NOMO-1 treated with dmso at 0.1 percent for 144 hours (cell line): Measurements from ENCODE around the gene IQCM.
"Not testable (repeated sequence)": the region's sequence is repeated elsewhere in the genome, so short reads cannot be mapped to it uniquely, and the experiment has no call there.

Source experiments
- DNase-seq: peaks from one replicate; lab custom pipeline; 2025; ENCODE audit not compliant: unreplicated experiment; lab: John Stamatoyannopoulos, UW

Gene IQCM

DNA sequence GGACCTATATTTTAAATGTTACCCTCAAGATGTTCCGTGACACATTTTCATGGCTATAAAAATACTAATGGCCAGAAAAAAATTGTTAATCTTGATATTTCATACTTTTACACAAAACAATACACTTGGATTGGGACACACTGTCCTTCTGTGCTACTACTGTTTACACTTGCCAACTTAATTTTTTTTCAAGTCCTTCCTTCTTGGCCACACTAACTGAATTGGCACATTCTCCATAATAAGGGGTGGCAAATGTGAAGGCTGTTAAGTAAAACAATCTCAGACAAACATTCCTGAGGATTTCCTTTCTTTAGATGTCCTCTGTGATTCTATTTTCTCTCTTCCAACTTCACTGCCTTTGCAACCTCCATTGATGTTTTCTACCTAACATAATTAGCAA is 225.8 kb downstream of the IQCM start:
- DNase-seq, result no peak

DNA sequence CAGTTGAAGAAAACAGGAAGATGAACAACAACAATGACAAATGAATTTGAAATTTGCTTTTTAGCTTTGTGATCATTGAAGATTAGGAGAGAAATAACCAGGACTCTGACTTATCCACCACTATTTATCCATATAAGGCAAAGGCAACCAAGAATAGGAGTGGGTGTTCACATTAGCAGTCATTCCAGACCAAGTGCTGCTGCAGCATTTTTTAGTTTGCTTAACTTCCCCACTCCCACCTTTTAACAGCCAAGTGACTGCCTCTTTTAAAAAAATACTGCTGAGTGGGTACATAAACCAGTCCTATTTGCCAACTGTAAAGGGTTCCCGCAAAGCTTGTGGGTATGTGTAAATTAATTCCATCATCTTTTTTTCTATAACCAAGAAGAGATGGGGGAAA is 230.9 kb downstream of the IQCM start:
- DNase-seq, result no peak

DNA sequence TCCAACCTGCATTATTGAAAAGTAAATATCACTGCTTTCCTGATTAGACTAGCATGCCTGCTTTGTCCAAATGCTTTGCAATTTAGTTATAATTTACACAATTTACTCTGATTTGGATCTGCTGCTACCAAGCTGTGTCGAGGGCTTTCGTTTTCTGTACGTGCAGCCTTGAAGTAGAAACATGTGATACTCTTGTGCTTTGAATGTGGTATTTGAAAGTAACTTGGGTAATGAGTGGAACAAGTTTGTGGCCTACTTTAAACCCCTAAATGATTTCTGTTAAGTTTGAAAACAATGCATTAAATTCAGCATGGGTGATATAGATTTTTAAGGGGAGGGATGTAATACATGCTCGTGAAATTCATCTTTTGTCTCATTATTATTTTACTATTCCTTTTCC is 240.7 kb downstream of the IQCM start:
- DNase-seq, result no peak

DNA sequence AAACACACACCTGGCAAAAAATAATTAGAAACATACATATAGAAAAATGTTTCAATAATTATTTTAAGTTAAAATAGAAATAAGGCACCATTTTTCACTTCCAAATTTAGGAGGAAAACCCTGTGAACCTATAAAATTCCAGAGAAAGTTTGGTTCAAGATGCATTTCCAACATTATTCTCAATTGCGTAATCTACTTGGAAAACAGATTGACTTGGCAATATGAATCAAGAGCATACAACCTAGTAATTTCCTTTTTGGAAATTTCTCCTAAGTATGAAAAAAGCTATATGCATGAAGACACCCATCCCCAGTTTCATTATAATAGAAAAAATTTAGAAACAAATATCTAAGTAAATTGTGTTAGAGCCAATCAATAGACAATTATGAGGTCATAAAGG is 242.9 kb downstream of the IQCM start:
- DNase-seq, result no peak

DNA sequence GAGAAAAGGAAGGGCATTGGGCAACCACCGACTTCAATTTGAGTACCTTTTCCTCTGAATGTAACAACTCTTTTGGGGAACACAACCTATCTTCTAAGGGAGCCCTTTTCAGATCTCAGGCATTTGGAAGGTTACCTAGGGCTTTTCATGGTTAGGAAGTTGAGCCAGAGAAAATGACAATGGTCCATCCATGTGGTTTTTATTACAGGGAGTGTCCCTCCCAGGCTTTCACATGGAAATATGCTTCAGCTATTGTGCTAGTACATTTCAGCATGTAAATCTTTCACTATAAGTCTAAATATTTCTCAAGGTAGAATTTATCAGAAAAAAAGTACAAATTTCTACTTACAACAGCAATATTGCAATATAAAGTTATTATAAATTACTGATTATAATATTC is 259.8 kb downstream of the IQCM start:
- DNase-seq, result no peak

DNA sequence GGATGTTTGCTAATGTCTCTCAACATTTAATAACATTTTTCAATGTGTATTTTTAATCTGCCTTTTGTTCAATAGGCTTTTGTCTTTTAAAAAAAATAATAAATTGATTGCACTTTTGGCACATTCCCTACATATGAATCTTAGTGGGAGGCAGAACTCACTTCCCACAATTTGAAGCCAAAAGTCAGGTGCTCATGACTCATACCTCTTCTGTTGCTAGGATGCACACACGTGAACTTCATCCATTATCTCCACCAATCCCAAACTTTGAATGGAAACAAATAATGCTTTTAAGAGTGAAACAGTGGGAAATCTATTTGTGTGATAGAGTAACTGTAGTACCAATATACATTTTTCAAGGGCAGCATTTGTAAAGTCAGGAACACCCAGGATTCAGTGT is 260.5 kb downstream of the IQCM start:
- no peak for DNase-seq

DNA sequence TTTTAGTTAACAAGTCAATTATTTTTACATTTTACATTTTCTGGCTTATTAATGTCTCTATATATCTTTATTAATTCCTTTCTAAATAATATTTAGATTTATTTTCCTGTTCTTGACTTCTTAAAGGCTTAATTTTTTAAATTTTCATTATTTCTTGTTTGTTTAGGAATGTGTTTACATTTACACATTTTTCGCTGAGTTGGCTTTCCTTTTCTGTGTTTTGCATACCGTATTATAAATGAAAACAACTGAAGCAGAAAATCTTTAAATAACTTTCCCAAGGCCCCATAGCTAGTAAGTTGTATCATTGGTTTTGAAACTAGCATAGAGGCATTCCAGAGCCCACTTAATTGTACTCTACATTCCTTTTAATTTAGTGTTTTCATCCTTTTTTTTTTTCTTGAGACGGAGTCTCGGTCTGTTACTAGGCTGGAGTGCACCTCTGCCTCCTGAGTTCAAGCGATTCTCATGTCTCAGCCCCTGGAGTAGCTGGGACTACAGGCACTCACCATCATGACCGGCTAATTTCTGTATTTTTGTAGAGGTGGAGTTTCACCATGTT is 261.6 kb downstream of the IQCM start:
- no peak for DNase-seq

DNA sequence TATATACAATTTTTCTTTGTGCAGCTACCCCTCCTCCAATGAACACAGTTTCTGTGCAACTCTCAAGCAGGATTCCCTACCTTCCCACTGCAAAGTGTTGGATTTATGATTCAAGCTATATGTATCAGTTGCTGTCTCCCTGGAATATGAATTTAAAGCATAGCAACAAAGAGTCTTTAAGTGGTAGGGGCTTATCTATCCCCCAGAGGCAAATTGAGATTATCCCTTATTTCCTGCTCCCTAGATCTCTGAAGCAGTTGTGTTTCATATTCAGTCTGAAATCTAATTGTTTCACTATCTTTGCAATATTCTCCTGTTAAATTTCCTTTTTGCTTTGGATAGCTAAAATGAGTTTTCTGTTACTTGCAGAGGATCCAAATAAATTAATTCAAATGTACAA is 263.0 kb downstream of the IQCM start:
- DNase-seq, result no peak

DNA sequence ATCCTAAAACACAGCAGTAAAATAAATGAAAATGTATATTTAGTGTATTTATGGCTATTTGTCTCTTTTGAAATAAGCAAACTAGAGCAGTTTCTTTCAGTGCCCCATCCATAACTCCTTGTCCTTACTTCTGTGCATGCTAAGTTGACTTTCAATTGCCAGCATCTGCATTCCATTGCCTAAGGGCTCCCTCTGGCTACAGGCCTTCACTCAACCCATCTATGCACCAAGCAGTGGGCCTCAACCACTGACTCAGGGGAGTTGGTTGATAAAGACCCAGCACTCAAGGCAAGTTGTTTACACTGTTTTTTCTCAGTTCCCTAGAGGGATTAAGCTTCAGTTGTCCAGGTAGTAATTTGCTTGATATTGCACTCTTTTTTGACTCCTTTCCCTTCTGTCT is 265.7 kb downstream of the IQCM start:
- DNase-seq, result no peak

DNA sequence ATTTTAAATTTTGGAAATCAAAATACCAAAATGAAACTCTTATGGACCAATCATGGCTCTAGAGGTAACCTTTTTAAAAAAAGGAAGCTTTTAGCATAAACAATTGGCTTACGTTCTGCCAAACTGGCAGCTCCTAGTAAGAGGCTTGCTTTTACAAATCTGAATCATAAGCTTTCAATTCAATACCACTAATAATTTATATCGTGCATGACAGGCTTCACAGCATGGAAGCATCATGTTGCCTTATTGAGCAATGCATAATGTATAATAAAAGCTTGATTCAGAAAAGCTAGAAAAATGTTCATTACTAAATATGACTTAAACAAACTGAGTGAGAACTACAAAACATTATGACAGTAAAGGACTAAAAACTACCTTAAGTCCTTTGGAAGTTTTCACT is 280.9 kb downstream of the IQCM start:
- DNase-seq, result no peak

DNA sequence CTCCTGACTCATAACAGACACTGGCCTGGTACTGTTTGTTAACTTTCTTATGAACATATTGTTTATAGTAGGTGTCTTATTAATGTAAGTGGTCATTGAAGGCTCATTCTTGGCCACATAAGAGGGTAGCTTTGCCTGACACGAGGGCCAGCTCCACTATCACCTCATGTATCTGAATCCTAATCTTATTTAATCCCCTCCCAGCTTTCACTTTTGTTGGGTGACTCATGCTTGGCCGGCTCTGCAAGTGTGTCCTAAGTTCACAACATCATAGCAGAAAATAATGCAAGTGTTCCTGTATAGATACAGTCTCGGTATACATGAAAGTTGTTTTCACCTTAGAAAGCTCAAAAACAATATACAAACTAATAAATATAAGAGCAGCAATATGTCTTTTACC is 283.8 kb downstream of the IQCM start:
- DNase-seq, result no peak

DNA sequence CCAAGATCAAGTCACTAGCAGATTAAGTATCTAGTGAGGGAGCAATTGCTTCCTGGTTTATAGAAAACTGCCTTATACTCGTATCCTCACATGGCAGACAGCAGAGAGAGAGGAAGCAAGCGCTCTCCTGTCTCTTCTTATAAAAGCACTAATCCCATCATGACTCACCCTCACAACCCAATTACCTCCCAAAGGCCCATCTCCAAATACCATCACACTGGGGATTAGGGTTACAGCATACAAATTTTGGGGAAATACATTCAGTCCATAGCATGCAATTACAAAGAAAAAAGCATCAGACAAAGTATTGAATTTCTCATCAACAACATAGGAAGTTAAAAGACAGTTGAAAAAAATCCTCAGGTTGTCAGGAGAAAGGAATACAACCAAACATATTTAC is 292.6 kb downstream of the IQCM start:
- no peak for DNase-seq

DNA sequence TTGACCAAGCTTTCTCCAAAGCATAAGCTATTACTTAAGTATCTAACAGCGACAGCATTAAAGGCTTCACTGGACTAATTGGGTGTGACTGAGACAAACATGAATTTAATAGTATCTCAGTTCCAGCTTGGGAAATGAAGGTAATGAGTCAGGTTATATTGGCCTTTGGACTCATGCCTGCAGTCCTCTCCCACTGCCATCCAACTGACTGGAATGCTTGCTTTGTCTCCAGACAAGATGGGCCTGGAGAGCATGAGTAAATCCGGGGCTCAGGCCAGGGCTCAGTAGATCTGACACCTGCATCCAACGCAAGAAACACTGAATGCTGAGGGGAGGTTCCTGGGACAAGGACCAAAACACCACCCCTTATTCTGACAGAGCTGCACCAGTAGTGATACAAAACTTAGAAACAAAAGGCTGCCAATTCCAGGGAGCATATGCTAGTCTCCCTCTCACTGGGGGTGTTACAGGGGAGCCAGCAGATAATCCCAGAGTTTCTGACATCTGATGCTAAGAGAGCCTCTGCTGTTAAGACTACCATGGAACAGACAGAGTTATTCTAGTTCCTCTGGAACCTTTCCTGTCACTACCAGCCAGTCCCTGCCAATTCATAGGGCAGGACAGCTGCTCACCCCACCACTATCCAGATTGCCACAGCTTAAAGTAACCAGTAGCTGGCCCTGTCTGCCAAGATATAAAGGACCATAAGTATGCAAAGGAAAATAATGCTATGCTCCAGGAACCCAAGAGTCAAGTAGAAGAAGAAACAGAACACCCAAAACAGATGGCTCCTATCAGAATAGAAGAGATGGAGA is 293.8 kb downstream of the IQCM start:
- DNase-seq, result no peak

DNA sequence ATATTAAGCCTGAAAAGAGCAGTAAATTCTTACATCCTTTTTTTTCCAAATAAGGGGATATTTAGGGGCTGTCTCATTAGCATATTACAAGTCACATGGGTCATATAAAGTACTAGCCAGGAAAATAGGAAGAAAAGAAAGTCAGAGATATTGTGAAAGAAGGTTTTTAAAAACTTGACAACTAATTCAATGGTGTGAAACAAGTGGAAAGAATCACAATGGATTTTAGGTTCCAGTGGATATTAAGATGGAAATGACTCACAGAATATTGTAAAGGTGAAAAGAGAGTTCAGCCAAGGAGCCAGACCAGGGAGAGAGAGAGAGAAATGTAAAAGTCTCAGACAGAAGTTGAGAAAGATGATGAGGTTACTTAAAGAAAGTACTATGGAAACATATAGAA is 297.2 kb downstream of the IQCM start:
- no peak for DNase-seq

DNA sequence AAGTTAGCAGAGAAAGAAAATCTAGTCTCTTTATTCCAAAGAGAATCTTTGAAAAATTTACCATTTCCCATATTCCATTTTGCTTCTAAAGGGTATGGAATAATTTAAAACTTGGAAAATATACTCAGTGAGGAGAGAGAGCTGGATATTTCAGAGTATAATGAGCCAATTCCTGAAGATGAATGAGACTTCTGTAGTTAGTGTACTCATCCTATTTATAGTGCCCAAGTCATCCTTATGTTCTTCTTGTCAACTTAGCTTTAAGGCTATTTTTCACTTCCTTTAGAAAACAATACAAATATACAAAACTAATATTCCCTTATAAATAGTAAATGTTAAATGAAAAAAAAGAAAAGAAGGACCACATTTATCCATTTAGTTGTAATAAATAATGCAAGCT is 302.6 kb downstream of the IQCM start:
- no peak for DNase-seq

DNA sequence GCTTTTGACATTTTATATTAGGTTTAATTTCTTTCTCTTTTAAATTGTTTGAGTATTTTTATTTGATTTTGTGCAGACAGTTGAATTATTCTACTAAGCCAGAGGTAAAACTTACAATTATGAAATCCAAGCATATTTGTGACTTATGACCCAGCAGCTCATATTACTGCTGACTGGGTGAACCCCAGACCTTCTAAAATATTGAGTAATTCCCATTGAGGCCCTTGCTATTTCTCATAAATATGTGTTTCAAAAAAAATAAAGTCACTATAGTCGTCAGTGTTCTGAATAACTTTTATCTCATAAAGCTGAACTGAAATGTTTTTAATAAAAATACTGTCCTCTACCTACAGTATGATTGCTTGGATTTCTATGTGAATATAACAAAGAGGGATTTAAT is 303.1 kb downstream of the IQCM start:
- no peak for DNase-seq

DNA sequence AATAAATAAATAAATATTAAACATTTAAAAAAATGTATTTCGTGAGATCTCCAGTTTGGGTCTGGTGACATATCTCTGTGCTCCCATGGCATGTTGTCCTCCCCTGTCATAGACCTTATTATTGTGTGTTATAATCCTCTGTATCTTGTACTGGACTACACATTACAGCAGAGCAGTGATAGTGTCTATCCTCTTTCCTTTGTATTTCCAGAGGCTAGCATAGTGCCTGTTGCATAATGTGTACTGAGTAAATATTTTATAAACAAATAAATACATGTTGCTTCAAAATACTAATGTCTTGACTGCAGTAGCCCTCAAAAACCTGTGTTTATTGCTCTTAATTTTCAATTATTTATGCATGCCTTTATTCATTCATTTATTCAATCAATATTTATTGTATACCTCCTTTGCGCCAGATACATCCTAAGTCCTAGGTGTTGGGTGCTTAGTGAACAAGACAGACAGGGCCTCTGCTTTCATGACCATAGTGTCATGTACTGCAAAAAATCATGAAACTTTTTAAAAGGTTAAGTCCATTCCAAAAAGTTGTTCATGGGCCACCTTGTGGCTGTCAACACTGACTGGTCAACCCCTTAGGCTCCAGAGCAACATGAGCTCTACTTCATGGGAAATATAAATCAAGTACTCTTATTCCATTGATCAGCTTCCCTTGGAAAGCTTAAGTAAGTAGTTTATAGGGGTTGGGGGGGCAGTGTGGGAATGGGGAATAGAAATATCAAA is 303.9 kb downstream of the IQCM start:
- no peak for DNase-seq

DNA sequence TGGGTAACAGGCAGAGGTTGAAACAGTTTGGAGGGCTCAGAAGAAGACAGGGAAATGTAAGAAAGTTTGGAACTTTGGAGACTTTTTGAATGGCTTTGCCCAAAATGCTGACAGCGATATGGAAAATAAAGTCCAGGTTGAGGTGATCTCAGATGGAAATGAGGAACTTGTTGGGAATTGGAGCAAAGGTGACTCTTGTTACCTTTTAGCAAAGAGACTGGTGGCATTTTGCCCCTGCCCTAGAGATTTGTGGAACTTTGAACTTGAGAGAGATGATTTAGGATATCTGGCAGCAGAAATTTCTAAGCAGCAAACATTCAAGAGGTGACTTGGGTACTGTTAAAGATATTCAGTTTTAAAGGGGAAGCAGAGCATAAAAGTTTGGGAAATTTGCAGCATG is 308.3 kb downstream of the IQCM start:
- not testable (repeated sequence) for DNase-seq

DNA sequence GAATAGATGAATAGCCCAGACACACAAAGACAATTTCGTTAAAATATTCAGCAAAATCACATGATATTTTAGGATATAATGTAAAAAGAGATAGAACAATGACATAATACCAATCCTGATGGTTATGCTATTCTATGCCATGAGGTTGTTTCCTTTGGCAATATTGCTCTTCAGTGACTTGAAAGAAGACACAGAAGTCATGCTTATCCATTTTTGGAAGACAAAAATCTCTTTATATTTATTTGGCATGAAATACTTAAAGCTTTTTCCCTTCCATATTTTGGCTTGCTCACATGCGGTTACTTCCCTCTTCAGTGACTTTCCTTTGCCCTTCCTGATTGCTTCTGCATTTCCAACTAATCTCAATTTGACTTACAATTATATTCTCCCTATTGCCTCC is 314.8 kb downstream of the IQCM start:
- no peak for DNase-seq

DNA sequence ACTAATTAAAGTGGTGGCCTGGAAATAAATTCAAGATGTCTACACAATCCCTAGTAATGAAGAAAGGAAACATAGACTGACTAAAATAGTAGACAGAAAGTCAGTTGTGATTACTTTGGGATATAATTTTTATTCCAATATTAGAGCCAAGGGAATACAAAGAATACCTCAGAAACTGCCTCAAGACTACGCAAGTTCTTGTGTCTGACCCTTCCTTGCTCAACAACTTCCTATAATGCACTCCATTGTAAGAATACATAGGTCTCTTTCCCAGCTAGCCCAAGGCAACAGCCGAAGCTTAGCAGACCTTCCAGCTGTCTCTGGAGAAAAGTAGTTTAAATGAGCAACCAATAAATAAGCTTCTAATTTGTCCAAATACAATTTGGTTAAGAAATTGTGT is 315.9 kb downstream of the IQCM start:
- DNase-seq, result no peak

DNA sequence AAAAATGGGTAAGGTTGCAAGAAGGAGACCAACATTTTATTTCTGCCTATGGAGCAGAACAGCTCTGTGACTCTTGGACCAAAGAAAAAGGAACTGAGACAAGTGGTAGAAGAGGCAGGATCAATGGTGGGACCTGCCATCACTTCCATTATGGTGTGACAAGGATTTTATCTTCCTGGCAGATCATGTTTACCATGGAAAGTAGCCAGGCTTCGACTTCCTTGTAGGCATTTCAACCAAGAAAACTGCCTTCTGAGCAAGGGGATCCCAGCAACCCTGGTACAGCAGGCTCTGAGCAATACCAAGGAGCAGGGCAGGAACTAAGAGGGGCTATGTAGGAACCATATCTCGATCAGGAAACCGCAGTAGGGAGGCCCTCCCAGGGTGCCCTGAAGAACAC is 317.4 kb downstream of the IQCM start:
- DNase-seq, result no peak

DNA sequence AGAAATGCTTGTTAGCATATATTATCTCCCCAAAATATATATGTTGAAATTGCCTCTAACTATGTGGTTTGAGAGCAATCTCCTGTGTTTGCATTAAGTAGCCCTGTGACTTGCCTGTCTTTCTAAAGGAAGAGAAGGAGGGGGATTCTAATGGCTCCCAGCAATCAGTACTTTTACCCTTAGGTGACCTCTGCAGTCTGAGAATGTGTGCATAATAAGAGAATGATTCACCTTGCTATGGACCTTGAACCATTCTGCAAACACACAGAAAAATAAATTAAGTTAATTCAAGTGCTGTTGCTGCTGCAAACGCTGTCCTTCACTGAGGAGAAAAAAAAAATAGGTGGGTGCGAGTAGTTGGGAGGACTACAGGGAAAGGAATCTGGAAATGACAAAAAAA is 322.2 kb downstream of the IQCM start:
- DNase-seq, result no peak
